HEK293 (cell line): ENCODE results near the gene ELFN1.
"Not testable (repeated sequence)": the region's sequence is repeated elsewhere in the genome, so short reads cannot be mapped to it uniquely, and the experiment has no call there.

ENCODE experiments used
- CTCF ChIA-PET: fragments of 350-600 bp; formaldehyde crosslinking; extraction: SDS; loops from one replicate; lab custom pipeline; 2021; ENCODE audit warnings: antibody characterized with exemption; lab: Yijun Ruan, JAX
- POLR2A ChIA-PET: fragments of 300-600 bp; formaldehyde crosslinking; extraction: SDS; loops from one replicate; lab custom pipeline; 2020; ENCODE audit warnings: antibody characterized with exemption, inconsistent platforms; lab: Yijun Ruan, JAX
- H3K27ac ChIP-seq: fragments of 200-500 bp; sonication (Bioruptor generic); 2 replicates; pipeline ENCODE4 v1.5.1; 2014; ENCODE audit warnings: low read depth, low read length, control low read depth, inconsistent platforms; ENCODE audit errors: extremely low read depth
- H3K36me3 ChIP-seq, 2 experiments: fragments of 200-500 bp in 1 of 2; sonication (Bioruptor generic) in 1 of 2; 1 replicate in 1 of 2; 2 replicates in 1 of 2; pipeline ENCODE4 v1.5.1; 2014 to 2017; ENCODE audit warnings: inconsistent platforms in 2 of 2, low read length in 2 of 2; ENCODE audit not compliant: control insufficient read depth in 2 of 2, insufficient read depth in 1 of 2
- H3K4me1 ChIP-seq: fragments of 200-500 bp; sonication (Bioruptor generic); 2 replicates; pipeline ENCODE4 v1.5.1; 2014; ENCODE audit warnings: mild to moderate bottlenecking, low read length, inconsistent platforms; ENCODE audit not compliant: control insufficient read depth, insufficient read depth
- H3K4me3 ChIP-seq: 2 replicates; pipeline ENCODE4 v1.5.1; 2011; ENCODE audit warnings: low read depth, mild to moderate bottlenecking, control low read depth, low read length, moderate library complexity
- H3K9me3 ChIP-seq: fragments of 200-500 bp; sonication (Bioruptor generic); 2 replicates; pipeline ENCODE4 v1.5.1; 2014; ENCODE audit warnings: low read depth, low read length, inconsistent platforms; ENCODE audit not compliant: control insufficient read depth, insufficient read depth
- GLIS1 ChIP-seq: fragments of 450-650 bp; formaldehyde crosslinking; IDR thresholded peaks from 2 replicates; pipeline ENCODE4 v1.5.1; 2016; ENCODE audit warnings: missing biosample characterization, missing genetic modification characterization
- HOXC10 ChIP-seq: sonication (generic); formaldehyde crosslinking; IDR thresholded peaks from 2 replicates; pipeline ENCODE4 v1.8.1; 2023; ENCODE audit warnings: mild to moderate bottlenecking, missing genetic modification reagents
- KLF1 ChIP-seq: fragments of 450-650 bp; formaldehyde crosslinking; IDR thresholded peaks from 2 replicates; pipeline ENCODE4 v1.5.1; 2016; ENCODE audit warnings: missing biosample characterization, missing genetic modification characterization
- KLF9 ChIP-seq: fragments of 450-650 bp; formaldehyde crosslinking; IDR thresholded peaks from 2 replicates; pipeline ENCODE4 v1.5.1; 2016; ENCODE audit warnings: missing biosample characterization, missing genetic modification characterization, low read depth
- ZBTB17 ChIP-seq: fragments of 450-650 bp; formaldehyde crosslinking; IDR thresholded peaks from 2 replicates; pipeline ENCODE4 v1.5.1; 2016; ENCODE audit warnings: missing biosample characterization, missing genetic modification characterization
- ZBTB21 ChIP-seq: fragments of 450-650 bp; formaldehyde crosslinking; IDR thresholded peaks from 2 replicates; pipeline ENCODE4 v1.5.1; 2017; ENCODE audit warnings: missing biosample characterization, missing genetic modification characterization
- ZFP37 ChIP-seq: fragments of 450-650 bp; formaldehyde crosslinking; IDR thresholded peaks from 2 replicates; pipeline ENCODE4 v1.5.1; 2016; ENCODE audit warnings: missing biosample characterization, missing genetic modification characterization
- ZNF121 ChIP-seq: fragments of 450-650 bp; formaldehyde crosslinking; IDR thresholded peaks from 2 replicates; pipeline ENCODE4 v1.5.1; 2016; ENCODE audit warnings: missing biosample characterization, missing genetic modification characterization
- ZNF148 ChIP-seq: fragments of 450-650 bp; formaldehyde crosslinking; IDR thresholded peaks from 2 replicates; pipeline ENCODE4 v1.5.0; 2017; ENCODE audit warnings: missing biosample characterization, missing genetic modification characterization, borderline replicate concordance
- ZNF202 ChIP-seq: fragments of 450-650 bp; formaldehyde crosslinking; IDR thresholded peaks from 2 replicates; pipeline ENCODE4 v1.5.1; 2016; ENCODE audit warnings: missing biosample characterization, missing genetic modification characterization, borderline replicate concordance
- ZNF311 ChIP-seq: fragments of 450-650 bp; formaldehyde crosslinking; IDR thresholded peaks from 2 replicates; pipeline ENCODE4 v1.5.1; 2017; ENCODE audit warnings: missing biosample characterization, missing genetic modification characterization, borderline replicate concordance
- ZNF324 ChIP-seq: fragments of 450-650 bp; formaldehyde crosslinking; IDR thresholded peaks from 2 replicates; pipeline ENCODE4 v1.5.1; 2016; ENCODE audit warnings: missing biosample characterization, missing genetic modification characterization
- ZNF335 ChIP-seq: fragments of 450-650 bp; formaldehyde crosslinking; conservative IDR thresholded peaks from 2 replicates; pipeline ENCODE4 v1.5.1; 2016; ENCODE audit warnings: missing biosample characterization, missing genetic modification characterization
- ZNF37A ChIP-seq: fragments of 450-650 bp; IDR thresholded peaks from 2 replicates; pipeline ENCODE4 v1.5.1; 2018; ENCODE audit warnings: missing biosample characterization, missing genetic modification characterization
- ZNF416 ChIP-seq: fragments of 450-650 bp; formaldehyde crosslinking; IDR thresholded peaks from 2 replicates; pipeline ENCODE4 v1.5.1; 2016; ENCODE audit warnings: missing biosample characterization, missing genetic modification characterization
- ZNF501 ChIP-seq: fragments of 450-650 bp; formaldehyde crosslinking; IDR thresholded peaks from 2 replicates; pipeline ENCODE4 v1.5.1; 2016; ENCODE audit warnings: missing biosample characterization, missing genetic modification characterization
- ZNF624 ChIP-seq: fragments of 450-650 bp; formaldehyde crosslinking; IDR thresholded peaks from 2 replicates; pipeline ENCODE4 v1.5.1; 2017; ENCODE audit warnings: missing biosample characterization, missing genetic modification characterization
- ZNF626 ChIP-seq: fragments of 450-650 bp; sonication (Bioruptor Pico); formaldehyde crosslinking; IDR thresholded peaks from 2 replicates; pipeline ENCODE4 v1.5.1; 2018; ENCODE audit warnings: missing biosample characterization, missing genetic modification characterization, inconsistent platforms
- ZNF776 ChIP-seq: fragments of 450-650 bp; formaldehyde crosslinking; IDR thresholded peaks from 2 replicates; pipeline ENCODE4 v1.5.0; 2017; ENCODE audit warnings: missing biosample characterization, missing genetic modification characterization, borderline replicate concordance
- TF ChIP-seq, protein P1 (sequence below): fragments of 450-650 bp; formaldehyde crosslinking; IDR thresholded peaks from 2 replicates; pipeline ENCODE4 v1.5.1; 2016; ENCODE audit warnings: missing biosample characterization, missing genetic modification characterization

Gene ELFN1

DNA sequence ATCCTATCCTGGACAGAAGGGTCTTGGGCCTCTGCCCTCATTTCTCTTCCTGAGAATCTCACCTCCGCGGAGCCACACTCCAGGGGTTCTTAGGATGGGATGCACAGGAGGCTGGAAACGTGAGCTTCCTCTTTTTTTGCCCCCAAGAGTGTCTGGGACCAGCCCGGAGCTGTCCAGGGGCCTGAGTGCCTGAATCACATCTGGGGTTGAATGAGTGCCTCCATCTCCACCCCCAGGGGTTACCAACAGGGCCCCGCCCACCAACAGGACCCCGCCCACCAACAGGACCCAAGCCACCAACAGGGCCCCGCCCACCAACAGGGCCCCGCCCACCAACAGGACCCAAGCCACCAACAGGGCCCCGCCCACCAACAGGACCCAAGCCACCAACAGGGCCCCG is 48.8 kb downstream of the ELFN1 start:
- H3K27ac ChIP-seq, H3K4me1 ChIP-seq, POLR2A ChIA-PET, H3K9me3 ChIP-seq, H3K4me3 ChIP-seq, H3K36me3 ChIP-seq: not testable (repeated sequence)
- CTCF ChIA-PET = interaction anchor here (1.2 kb wide), 1 partner anchor 9 kb away, joined by 4 read pairs; no protein-coding TSS in a partner anchor
- peak; percentile 65 for TF ChIP-seq GLIS1

DNA sequence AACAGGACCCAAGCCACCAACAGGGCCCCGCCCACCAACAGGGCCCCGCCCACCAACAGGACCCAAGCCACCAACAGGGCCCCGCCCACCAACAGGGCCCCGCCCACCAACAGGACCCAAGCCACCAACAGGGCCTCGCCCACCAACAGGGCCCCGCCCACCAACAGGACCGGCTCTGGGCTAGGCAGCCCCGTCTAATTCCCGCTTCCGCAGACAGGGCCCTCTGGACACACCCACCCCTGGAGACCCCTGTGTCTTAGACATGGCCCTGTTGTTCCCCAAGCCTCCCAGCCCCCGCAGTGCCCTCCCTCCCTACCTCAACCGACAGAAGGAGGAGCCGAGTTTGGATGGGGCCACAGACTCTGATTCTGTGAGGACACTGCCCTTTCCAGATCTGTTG is 49.2 kb downstream of the ELFN1 start:
- POLR2A ChIA-PET, H3K4me1 ChIP-seq, CTCF ChIA-PET, H3K9me3 ChIP-seq, H3K4me3 ChIP-seq, H3K27ac ChIP-seq, H3K36me3 ChIP-seq: not testable (repeated sequence)
- TF ChIP-seq KLF9 (peak; percentile 49; the same call in 1 of the 2 replicates), KLF1 (tag by site-specific recombination) (0 out of 2 replicates have a peak, but pooled peaks have one; percentile 56)

DNA sequence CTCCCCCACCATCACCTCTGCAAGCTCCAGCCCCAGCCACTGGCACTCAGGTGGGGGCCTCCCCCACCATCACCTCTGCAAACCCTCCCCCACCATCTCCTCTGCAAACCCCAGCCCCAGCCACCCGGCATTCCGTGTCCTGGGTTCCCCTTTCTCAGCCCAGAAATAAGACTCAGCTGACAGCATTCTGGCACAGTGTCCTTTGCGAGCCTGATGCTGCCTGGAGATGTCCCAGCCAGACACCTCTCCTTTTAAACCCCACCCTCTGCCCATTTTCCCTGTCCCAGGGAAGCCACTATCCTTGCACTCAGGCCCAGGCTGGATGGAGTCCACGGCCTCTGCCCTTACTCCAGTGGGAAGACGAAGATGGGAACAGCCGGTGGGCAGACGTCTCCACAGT is 49.8 kb downstream of the ELFN1 start:
- POLR2A ChIA-PET = no interaction called here
- Histone ChIP-seq H3K36me3 (no peaks in the 10 kb centered on the region), H3K4me3 (no peak overlapping the region), H3K4me1 (no peaks in the 10 kb centered on the region), H3K9me3 (no peaks in the 10 kb centered on the region), H3K27ac (no peak overlapping the region)
- TF ChIP-seq ZNF626 (tag by site-specific recombination) (no peak), ZNF501 (tag by site-specific recombination) (no peak), ZNF148 (tag by site-specific recombination) (no peak), ZNF311 (no peak), ZNF776 (tag by site-specific recombination) (no peak), ZNF624 (tag by site-specific recombination) (no peak), ZBTB21 (tag by site-specific recombination) (no peak), ZFP37 (tag by site-specific recombination) (no peak), ZNF202 (no peak), ZBTB17 (tag by site-specific recombination) (no peak), ZNF324 (no peak), ZNF121 (tag by site-specific recombination) (no peak), HOXC10 (no peak), ZNF416 (tag by site-specific recombination) (no peak)
- TF ChIP-seq, protein P1, sequence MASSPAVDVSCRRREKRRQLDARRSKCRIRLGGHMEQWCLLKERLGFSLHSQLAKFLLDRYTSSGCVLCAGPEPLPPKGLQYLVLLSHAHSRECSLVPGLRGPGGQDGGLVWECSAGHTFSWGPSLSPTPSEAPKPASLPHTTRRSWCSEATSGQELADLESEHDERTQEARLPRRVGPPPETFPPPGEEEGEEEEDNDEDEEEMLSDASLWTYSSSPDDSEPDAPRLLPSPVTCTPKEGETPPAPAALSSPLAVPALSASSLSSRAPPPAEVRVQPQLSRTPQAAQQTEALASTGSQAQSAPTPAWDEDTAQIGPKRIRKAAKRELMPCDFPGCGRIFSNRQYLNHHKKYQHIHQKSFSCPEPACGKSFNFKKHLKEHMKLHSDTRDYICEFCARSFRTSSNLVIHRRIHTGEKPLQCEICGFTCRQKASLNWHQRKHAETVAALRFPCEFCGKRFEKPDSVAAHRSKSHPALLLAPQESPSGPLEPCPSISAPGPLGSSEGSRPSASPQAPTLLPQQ (tag by site-specific recombination) = no peak
- CTCF ChIA-PET = no interaction called here

- no peak overlapping the region for H3K27ac ChIP-seq
- H3K9me3 ChIP-seq = no peaks in the 10 kb centered on the region
- no peaks in the 10 kb centered on the region for H3K4me1 ChIP-seq
- ChIA-PET CTCF (no interaction called here), POLR2A (no interaction called here)
- no peak overlapping the region for H3K4me3 ChIP-seq
- TF ChIP-seq ZNF335 (tag by site-specific recombination) (peak; percentile 17; the same call in 1 of the 2 replicates), ZNF37A (tag by site-specific recombination) (no peak)
- no peaks in the 10 kb centered on the region for H3K36me3 ChIP-seq
Measured at GRCh38 chr7:1720326-1720725, 50.2 kb downstream of the ELFN1 start.
